DMS53 treated with DMSO at 0.1 percent for 48 hours (cell line): ENCODE data around the gene DAB2.

Source experiments
- DNase-seq: peaks from one replicate; lab custom pipeline; 2025; ENCODE audit not compliant: unreplicated experiment; lab: John Stamatoyannopoulos, UW

Gene DAB2

DNA sequence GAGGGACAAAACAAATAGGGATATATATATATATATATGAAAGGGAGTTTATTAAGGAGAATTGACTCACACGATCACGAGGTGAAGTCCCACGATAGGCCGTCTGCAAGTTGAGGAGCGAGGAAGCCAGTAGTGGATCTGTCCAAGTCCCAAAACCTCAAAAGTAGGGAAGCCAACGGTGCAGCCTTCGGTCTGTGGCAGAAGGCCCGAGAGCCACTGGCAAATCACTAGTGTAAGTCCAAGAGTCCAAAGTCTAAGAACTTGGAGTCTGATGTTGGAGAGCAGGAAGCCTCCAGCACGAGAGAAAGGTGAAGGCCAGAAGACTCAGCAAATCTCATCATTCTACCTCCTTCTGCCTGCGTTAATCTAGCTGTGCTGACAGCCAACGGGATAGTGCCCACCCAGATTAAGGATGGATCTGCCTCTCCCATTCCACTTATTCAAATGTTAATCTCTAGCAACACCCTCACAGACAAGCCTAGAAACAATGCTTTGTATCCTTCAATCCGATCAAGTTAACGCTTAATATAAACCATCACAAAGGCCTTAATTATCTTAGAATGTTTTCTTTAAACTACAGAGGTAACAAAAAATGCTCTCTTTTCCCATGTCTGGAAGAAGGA, 23.8 kb upstream of the DAB2 start:
- DNase-seq, result no peak

DNA sequence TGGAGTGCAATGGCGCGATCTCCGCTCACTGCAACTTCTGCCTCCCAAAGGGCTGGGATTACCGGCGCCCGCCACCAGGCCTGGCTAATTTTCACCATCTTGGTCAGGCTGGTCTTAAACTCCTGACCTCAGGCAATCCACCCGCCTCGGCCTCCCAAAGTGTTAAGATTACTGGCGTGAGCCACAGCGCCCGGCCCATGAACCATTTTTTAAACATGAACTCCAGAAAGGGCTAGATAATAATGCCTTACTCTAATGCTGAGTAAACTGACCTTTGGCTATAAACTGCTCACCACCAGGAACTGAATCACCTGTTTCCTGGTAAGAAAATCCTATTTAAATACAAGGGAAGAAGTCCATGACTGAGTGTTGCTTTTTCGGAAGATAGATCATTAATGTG, 23.2 kb upstream of the DAB2 start:
- peak; percentile 72 for DNase-seq

DNA sequence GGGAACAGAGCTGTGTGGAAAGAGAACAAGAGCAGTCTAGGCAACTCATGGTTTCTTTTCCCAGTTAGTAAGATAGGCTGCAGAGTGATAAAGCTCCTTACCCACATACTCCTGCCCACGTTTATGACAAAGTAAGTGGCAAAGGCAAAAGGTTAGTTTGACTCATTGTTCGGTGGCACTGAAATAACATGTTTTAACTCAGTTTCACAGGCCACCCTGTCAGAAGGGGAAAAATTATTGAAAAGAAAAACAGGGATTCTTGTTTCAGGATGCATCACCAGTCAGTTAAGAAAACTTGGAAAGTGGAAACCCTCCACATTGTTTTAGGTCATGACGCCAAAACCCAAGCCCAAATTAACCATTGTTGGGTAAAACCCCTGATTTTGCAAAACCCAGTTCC, 22.3 kb upstream of the DAB2 start:
- DNase-seq, result no peak

DNA sequence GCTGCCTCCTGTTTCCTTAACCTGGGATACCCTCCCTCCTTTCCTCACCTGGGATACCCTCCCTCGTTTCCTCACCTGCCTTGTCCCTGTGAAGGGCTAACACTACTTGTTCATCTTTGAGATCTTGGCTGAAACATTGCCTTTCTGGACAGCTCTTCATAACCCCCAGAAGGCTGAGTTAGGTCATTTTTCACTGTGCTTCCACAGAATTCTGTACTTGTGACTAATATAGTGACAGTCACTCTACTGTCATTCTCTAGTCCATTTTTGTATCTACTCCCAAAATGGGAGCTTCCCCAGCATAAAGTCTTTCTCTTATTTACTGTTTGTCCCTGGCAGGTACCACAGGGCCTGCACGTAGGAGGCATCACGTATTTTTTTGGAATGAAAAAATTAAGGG, 21.5 kb upstream of the DAB2 start:
- no peak for DNase-seq

DNA sequence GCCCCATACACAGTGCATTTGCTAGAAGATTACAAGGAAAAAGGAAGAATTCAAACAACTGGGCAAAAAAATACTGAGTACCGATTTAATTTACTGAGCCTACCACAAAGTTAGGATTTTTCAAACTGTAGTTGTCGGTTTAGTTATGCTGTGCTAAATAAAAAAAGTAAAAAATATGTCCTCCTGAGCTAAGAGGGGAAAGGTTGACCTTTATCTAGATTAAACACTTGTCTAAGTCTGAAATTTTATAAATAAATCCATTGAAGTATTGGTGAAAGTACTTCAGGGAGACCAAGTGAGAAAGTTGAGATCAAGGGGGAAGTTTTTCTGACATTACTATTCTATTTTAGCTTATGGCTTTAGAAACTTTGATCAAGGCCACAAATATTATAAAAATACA, 19.1 kb upstream of the DAB2 start:
- DNase-seq, result no peak

DNA sequence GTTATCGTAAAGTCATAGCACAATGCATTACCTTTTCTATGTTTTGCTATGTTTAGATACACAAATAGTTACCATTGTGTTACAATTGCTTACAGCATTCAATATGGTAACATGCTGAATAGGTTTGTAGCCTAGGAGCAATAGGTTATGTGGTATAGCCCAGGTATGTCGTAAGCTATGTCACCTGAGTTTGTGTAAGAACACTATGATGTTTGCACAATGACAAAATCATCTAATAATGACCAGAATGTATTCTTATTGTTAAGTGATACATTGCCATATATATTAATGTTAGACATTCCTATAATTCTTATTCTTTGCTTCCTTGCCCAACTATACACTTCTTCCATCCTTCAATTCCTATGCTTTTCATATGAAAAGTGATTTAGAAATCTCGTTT, 18.2 kb upstream of the DAB2 start:
- DNase-seq, result no peak

DNA sequence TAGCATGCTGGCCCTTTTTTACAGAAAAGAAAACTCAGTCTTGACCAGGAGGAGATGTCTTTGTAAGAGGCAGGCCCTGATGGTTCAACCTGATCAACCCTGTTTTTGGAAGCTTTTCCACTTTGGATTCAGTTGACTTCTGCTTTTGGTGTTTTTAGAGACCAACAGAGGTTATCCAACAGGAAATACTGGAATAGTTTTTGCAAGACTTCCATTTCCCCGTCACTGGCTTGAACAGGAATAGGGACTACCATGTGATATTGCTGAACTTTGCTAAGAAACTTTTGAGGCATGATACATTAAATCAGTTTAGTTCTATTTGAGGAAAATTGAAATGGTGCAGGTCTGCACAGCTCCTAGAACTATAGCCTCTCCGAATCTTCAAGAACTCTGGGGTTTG, 17.1 kb upstream of the DAB2 start:
- no peak for DNase-seq

DNA sequence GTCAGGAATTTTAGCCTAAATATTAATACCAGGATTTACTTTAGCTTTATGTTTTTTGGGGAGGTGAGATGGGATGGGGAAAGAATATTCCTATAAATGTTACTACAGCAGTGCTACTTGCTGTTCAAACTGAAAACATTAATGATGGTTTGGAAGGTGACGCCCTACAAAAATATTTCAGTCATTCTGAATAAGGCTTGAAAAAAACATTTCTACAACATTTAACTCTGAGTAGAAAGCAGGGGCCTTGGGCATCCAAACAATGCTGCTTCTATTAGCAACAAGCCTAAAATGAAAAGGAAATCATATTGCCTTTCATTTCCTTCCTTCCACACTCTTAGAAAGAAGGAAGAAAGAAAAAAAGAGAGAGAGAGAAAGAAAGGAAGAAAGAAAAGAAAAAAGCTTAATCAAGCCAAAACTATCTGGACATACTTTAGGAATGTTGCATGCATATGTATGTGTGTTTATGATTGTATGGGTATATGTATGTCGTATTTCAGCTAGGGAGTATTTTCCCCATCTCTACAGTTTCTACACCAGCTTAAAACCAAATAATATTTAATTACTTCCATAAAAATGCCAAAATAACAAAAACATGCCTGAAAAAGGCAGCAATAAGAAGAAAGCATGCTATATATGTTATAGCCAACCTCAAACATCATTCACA, 16.3 kb upstream of the DAB2 start:
- DNase-seq, result no peak

DNA sequence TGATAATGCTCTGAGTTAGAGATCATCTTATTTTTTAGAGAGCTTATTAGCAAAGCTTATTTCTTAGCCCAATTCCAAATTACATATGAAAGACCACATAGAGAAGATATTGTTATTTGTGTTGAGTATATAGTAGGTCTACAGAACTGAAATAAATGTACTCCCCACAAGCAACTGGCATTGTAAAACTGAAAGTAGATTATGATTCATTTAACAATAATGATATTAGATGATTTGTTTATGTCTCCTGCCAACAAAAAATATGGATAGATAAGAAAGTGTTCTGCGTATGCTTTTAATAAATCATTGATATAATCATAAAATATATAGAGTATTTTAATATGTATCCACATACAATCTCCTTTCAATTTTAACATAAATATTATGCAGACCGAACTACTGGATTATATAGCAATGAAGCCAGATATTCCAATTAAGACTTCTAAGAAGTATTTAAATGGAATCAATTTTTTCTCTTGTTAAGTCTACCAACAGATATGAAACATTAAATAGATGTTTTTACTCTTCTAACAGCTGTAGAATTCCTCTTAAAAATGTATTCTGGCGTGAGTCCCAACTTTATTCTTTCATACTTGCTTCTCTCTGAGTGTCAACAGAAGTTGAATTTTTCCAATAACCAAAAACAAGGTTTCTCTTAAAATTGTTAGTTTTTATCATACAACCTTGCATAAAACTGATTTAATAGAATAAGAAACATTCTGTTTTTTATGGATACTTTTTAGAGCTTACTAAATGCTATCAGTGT, 15.6 kb upstream of the DAB2 start:
- DNase-seq, result no peak

DNA sequence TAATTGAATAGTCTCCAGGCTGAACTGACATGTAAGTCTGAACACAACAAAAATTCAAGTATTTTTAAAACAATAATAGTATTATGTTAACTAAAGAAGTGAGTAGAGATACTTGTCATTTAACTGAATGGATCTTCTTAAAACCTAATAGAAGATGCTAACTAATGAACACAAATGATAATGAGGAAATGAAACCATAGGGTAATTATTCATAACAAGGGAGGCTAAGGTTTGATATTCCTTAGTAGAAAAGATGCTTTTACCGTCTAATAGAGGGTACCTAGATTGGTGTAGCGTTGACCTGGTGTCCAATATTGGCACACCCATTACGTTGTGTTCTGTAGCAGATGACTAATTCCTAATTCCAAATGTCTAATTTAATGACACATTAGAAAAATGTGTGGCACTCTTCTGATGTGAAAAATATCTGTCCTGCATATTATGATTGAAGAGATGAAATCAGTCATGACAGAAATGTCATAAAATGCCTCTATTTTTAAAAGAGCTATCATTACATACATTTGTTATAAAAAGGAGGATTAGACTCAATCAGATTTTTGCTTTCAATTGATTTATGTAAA, 14.9 kb upstream of the DAB2 start:
- DNase-seq, result no peak

DNA sequence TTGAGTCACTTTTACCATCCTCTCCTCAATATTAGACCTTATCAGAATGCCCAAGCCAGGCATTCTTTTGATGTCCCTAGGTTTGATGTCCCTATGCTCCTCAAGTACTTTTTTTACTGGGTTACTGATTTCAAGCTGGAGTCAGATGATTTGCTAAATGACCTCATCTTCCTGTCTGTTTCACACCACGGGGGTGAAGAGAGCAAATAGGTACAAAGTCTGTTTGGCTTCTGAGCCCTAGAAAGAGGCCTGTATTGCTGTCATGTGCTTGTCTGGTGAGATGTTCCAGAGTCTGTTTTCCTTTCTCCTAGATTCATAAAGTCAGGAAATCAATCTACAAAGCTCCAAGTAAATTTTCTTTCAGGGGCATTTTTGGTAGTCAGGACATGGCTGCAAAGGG, 12.7 kb upstream of the DAB2 start:
- peak; percentile 67 for DNase-seq

DNA sequence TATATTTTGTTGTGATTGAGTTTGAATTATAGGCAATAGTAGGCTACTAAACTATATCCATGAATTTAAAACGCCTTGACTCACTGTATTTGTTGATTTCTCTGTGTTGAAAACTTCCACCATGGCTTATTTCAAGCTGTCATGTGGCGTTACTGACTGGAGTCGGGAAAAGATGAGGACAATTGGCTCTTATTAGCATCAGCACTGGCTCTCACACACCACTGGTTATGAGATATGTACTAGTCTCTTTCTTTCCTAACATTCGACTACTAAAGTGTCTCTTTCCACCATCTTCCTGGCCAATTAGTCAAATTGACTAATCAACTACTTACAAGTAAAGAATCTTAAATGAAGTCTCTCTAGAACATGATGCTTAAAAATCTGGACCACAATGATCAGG, 9.1 kb upstream of the DAB2 start:
- DNase-seq, result no peak

DNA sequence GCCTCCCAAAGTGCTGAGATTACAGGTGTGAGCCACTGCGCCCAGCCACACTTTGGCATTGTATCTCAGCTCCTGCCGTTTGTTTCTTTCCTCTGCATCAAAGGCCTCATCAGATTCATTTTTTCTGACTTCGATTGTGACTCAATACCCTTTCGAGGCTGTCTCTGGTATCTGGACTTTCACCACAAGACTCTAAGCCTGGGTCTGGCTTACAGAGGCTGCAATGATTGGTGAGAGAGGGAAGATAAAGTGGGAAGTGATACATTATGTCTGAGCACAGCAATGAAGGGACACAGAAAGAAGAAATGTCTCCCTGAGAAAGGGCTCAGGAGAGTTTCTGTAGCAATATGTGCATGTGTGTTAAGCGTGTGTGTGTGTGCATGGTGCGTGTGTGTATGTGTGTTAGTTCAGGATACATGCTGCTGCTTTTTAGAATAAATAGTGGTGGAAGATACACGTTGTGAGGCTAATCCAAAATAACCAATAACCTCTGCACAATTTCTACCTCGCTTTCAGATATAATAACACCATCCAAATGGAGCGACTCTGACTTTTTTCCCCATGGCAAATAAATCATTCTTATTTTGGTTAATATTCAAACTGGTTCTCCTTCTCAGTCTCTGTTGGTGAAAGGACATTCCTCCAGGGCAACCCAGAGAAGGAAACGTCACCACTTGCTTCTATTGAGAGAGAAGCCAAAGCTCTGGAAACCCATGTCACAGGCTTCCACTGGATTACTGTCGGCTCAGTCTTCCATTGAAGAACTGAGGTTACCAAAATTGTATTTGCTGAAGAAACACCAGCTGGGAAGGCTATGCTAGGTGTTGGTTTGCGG, 8.1 kb upstream of the DAB2 start:
- no peak for DNase-seq

DNA sequence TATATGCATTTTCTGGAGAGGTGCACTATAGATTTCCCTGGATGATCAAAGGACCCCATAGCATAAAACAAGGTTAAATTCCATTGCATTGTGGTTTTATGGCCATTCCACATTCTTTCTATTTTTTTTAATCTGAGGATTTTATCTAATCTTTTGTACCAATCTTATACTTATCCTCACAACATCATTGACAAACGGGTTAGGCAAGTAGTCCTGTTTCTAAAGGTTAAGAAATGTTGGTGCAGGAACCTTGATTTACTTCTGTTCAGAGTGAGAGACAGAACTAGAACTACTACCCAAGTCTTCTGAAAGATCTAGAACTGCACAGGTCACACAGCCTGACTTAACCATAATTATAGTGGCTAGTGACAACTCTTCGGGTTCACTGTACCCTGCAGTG, 5.7 kb upstream of the DAB2 start:
- DNase-seq, result no peak

DNA sequence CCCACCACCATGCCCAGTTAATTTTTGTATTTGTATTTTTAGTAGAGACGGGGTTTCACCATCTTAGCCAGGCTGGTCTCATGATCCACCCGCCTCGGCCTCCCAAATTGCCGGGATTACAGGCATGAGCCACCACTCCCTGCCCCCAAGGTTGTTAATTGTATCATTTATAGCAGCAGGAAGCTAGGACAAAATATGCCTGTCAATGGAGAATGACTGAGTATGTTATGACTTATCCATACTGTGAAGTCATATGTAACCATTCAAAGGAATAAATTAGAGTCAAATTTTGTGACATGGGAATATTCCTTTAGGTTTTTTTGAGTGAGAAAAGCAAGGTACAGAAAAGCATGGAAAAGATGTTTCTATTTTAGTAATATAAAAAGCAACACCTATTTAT, 3.9 kb upstream of the DAB2 start:
- no peak for DNase-seq

DNA sequence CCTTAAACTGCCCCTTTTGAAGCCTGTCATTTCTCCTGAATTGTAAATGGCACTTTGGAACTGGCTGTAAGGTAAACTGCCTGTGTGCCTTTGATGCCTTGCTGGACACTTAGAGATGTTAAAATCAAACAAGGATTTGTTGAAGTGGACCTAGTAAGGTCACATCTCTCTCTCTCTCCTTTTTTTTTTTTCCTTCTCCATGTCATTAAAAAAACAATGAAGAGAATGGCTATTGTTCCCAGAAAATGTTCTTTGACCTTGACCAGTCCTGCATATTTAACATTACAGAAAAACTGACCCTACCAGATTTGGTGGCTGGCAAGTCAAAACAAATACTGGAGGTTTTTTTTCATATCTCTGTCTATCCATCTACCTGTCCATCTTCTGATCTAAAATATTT, 2.9 kb upstream of the DAB2 start:
- DNase-seq, result no peak

DNA sequence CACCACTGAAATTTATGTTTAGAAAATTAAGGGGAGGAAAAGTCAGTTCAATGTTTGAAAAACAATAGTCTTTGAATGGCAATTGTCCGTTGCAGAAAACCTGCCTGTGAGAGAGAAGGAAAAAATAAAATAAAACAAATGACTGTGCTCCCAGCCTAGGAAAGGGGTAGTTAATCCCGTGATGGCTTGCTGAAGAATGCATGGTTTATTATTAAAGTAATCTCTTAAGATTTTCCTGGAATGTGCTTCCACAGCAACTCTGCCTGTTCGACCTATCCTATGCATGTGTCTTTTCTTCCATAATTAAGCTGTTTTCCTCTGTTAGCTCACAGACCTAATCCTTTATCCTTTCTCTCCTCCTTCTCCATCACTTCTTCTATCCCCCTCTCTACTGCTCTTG, 2.4 kb upstream of the DAB2 start:
- DNase-seq, result no peak

DNA sequence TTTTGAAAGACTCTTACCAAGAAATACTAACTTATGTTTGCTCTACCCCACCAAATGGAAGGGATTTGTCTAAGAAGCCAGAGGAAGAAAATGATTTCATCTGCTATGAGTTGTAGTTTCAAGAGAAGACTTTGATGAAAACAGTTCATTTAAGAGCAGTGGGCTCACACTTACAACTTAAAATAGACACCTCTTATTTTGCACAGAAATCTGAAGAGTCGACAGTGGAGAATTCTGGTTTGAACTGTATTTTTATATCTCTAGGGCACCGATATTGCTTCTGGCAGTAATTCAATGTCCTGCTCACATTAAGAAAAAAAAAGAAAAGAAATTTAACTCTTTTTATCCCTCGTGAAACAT, 1.9 kb upstream of the DAB2 start:
- DNase-seq, result no peak

DNA sequence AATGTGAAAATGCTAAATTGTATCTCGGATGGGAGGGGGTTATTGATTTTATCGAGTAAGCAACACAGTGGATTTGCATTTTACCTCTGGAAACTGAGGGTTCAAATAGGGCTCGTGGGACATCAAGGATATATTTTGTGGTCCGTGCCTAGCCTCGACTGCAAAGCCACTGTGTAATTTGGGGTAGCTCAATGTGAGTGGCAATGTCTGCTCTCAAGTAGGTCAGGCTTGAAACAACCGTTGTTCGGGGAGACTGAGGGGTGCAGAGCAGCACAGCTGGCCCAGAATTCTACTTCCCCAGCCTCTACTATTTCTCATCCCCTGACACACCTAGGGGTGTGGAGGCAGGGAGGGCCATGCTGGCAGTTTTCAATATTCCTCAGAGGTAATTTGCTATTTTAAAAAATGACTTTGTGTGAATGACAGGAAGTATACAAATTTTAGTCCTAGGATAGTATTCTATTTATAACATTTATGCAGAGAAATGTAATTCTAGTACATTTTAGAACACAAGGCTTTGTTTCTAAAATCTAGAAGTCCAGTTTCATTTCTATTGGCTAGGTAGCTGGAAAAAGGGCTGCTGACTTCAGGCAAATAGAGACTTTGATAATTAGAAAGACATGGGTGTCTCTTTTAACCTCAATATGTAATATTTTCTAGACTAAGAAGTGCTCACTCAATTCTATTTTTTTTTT, 1.4 kb upstream of the DAB2 start:
- no peak for DNase-seq

DNA sequence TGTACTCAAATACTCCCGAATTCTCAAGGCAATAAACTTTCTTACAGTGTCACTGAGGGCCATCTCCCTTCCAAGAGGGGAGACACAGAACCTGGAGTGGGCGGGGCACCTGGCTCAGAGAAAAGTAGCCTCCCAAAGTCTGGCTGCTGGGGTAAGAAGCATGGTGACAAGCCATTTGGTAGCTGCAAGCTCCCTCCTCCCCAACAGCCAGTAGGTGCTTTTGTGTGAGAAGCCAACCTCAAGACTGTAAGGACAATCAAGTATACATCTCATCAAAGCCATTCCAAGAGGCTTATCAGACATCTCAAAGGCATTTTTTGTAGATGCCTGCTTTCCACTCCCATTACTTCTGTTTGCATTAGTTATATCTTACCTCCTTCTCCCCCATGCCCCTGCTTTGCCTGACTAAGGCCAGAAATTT, 1.4 kb downstream of the DAB2 start:
- no peak for DNase-seq
